SKM-1 (cell line): ENCODE measurements around the gene DECR2.
"Not testable (repeated sequence)": the region's sequence is repeated elsewhere in the genome, so short reads cannot be mapped to it uniquely, and the experiment has no call there.

Source experiments
- DNase-seq: peaks from one replicate; lab custom pipeline; 2025; ENCODE audit not compliant: unreplicated experiment; lab: John Stamatoyannopoulos, UW

The DECR2 gene

DNA sequence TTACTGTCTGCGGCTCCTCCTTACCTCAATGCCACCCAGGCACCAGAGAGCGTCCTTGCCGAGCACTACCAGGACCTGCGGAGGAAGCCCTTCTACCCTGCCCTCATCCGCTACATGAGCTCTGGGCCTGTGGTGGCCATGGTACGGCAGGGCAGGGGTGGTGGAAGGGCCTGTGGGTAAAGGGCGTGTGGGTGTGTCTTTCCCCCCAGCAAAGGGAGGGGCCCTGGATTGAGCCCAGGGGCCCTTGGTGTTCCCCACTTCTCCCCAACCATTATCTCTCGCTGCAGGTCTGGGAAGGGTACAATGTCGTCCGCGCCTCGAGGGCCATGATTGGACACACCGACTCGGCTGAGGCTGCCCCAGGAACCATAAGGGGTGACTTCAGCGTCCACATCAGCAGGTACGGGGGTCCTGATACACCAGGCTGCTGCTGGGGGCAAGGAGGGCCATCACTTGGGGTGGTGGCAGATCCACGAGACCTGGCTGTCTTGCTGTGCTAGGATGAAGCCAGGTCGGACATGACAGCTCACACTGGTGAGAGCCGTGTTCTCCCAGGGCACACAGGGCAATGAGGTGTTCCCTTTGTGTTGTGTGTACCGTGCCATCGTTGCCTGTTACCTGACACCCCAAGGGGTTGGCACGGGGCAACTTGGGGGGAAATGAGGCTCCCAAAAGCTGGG is 2.2 kb upstream of the DECR2 start:
- no peak for DNase-seq

DNA sequence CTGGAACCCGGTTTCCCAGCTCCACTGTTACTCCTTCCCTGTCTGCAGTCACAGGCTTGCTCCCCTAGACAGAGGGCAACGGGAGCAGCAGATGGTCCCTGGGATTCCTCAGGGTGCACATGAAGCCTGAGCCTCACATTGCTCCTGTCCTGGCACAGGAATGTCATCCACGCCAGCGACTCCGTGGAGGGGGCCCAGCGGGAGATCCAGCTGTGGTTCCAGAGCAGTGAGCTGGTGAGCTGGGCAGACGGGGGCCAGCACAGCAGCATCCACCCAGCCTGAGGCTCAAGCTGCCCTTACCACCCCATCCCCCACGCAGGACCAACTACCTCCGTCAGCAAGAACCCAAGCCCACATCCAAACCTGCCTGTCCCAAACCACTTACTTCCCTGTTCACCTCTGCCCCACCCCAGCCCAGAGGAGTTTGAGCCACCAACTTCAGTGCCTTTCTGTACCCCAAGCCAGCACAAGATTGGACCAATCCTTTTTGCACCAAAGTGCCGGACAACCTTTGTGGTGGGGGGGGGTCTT is 1.6 kb upstream of the DECR2 start:
- DNase-seq: no peak

DNA sequence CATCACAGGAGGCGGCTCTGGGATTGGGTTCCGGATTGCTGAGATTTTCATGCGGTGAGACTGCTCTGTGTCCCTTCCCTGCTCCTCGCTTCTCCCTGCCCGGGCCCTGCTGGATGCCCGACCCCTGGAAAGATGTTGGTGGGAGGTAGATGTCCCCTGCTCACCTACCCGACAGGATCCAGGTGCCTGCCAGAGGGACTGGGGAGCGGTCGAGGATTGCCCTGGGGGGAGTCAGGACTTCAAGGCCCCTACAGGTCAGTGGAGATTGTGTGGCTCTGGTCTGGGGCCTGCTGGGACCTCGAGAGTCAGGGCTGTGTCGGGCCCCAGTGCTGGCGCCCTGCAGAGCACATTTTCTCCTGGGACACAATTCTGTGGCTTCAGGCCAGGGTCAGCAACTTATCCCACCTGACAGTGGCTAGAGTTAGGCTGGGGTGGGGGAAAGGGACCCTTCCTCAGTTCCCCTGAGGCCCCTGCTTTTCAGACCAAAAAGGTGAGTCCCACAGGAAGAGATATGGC is 3.3 kb downstream of the DECR2 start:
- DNase-seq: no peak

DNA sequence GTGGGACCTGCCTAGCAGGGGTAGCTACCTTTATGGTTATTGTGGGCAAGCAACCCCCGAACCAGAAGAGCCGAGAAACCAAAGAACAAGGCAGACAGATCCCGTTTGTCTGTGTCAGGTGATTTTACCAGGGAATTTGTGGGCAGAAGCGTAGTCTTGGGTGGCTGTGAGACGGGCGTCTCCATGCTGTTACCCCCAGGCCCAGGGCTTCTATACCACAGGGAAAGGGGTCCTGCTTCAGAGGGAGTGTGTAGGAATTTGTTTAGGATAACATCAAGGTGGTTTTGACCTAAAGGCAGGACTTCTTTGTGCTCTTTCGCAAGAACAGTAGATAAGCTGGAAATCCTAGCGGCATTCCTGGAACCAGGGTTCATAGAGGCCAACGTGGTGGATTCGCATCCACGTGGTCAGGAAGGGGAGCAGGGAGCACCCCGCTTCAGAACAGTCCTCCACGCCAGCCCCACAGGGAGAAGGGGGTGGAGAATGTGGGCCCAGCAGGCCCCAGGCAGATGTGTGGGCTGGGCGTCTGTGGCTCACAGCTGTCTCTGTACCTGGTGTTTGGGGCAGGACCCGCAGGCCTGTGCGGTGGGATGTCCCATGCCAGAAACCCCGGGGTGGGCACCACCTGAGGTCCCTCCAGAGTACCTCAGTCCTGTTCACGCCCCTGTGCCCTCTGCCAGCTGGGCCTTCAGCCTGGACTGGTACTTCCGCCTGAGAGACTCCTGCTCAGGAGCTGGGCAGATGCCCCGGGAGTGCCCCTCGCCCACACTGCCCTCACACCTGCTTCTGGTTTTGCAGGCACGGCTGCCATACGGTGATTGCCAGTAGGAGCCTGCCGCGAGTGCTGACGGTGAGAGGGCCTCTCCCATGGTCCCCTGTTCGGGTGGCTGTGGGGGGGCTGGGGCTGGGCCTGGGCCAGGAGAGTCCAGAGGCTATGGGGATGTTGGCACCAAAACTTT is 4.1 kb downstream of the DECR2 start:
- DNase-seq: no peak

DNA sequence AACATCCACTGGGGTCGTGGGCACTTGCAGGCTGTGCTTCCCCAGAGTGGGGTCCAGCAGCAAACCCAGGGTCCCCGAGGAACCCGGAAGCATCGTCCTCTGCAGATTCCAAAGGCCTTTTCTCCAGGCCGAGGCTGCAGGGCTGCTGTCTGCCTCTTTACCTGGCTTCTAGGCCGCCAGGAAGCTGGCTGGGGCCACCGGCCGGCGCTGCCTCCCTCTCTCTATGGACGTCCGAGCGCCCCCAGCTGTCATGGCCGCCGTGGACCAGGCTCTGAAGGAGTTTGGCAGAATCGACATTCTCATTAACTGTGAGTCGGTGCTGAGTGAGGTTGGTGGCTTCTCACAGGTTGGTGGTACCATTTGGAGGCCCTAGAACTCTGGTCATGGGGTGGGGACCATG is 5.6 kb downstream of the DECR2 start:
- DNase-seq: no peak

DNA sequence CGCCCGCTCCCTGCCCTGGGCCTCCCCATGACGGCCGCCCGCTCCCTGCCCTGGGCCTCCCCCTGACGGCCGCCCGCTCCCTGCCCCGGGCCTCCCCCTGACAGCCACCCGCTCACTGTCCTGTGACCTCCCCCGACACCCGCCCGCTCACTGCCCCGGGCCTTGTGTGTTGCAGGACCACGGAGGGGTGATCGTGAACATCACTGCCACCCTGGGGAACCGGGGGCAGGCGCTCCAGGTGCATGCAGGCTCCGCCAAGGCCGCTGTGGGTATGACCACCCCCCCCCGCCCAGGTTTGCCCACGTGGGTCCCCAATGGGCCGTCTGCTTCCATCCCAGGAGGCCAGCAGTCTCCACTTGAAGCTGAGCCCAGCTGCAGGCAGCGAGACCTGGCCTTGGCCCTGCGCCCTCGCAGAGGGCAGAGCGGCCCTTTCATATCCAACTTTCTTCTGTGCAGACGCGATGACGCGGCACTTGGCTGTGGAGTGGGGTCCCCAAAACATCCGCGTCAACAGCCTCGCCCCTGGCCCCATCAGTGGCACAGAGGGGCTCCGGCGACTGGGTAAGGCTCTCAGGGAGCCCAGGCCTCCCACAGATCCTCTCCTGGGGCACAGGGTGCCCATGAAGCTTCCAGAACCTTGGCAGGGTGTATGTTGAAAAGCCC is 9.0 kb downstream of the DECR2 start:
- no peak for DNase-seq

DNA sequence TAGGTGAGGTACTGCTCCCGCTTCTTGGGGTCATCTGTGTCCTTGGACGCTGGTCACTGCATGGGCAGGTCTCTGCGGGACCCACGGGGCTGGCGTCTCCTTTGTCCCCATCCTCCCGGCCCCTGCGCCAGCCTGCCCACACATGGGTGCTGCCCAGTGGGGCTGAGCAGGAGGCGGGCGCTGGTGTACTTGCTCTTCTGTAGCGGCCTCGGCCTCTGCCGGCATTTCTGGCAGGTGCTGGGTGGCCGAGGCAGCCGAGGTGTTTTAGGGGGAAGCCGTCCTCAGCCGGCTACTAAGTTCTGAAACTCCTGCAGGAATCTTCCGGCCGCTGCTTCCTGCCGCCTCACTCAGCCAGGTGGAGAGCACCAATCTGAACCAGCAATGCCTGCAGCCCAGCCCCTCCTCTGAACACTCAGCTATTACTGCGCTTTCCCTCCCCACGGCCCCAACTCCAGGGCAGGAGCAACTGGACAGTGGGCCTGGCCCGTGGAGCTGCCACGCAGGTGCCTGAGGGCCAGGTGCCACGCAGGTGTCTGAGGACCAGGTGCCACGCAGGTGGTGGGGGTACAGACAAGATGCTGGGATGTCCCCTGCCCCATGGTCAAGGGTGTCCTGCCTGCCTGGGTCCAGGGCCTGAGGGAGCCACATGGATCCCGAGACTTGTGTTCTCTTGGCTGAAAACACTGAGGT is 10.0 kb downstream of the DECR2 start:
- DNase-seq: no peak

DNA sequence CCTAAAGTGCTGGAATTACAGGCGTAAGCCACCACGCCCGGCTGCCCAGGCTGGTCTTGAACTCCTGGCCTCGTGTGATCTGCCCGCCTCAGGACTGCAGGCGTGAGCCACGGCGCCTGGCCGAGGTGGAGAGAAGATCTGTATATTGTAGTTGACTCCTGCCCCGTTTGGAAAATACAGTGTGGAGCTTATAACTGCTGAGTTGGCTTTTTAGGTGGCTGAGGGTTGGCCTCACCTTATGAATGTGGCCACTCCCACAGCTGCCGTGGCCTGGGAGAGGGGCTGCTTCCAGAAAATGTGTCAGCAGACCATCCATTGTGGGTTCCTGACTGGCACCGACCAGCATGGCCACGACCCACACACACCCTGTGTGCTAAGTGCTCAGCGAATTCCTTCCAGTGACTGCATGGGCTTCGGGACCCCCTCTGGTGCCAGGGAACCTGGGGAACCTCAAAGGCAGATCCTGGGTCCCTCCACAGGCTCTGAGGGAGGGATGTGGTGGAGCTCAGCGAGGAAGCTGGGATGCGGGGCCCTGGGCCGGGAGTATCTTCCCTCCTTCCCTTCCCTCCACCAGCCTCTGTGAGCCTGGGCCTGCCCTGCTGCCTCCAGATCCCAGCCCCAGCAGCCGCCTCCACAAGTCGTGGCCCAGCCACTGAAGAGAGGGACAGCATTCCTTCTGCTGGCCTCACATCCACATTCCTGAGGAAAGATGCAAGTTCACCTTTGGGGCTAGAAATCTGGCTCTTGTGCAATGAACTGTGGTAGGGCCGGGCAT is 12.9 kb downstream of the DECR2 start:
- DNase-seq: no peak

DNA sequence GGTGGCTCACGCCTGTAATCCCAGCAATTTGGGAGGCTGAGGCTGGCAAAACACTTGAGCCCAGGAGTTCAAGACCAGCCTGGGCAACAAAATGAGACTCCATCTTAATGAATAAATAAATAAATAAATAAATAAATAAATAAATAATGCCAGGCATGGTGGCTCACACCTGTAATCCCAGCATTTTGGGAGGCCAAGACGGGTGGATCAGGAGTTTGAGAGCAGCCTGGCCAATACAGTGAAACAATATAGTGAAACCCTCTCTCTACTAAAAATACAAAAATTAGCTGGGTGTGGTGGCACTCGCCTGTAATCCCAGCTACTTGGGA is 13.4 kb downstream of the DECR2 start:
- not testable (repeated sequence) for DNase-seq

DNA sequence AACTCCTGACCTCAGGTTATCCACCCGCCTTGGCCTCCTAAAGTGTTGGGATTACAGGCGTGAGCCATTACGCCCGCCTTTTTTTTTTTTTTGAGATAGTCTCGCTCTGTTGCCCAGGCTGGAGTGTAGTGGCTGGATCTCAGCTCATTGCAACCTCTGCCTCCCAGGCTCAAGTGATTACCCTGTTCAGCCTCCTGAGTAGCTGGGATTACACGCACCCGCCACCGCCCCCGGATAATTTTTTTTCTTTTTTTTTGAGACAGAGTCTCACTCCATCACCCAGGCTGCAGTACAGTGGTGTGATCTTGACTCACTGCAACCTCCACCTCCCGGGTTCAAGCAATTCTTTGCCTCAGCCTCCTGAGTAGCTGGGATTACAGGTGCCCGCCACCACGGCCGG is 20.5 kb downstream of the DECR2 start:
- not testable (repeated sequence) for DNase-seq

DNA sequence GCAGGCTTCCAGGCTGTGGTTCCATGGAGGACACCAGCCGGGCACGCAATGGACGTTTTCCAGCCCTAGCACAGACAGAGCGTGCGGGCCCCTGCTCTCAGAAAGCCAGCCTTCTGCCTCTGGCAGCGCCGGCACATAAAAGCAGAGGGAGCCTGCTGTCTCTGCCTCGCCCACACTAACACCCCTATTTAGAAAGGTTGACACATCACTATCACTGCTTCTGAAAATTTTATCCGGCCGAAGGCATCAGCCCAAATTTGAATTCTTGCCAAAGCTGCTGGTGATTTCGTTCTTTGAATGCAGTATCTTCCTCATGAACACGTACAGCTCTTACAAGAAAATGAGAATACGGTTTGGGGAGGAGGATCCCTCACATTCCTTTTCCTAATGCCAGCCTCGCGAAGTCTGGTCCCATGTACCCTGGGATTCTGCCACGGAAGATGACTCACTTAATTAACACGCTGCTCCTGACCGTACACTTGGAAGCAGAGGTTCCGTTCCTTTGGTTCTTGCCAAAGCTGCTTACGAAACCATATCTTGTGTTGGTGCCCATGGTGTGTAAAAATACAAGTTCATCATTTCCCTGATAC is 22.4 kb downstream of the DECR2 start:
- no peak for DNase-seq

DNA sequence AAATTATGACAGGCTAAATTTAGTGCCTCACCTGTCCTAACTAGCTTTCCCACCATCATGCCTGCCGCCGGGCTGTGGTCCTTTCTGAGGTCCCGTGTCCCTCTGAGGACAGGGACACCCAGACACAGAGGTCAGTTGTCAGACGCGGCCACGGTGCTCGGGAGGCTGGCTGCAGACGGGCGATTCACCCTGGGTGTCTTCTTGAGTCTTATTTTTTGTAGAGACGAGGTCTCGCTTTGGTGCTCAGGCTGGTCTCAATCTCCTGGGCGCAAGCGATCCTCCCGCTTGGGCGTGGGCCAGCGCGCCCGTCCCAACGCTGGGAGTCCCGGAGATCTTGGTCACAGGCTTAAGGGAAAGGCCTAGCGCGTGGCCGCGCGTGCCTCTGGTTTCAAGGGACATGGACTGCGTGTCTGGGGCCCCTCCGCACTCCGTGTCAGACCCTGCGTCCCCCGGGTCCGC is 23.0 kb downstream of the DECR2 start:
- no peak for DNase-seq

DNA sequence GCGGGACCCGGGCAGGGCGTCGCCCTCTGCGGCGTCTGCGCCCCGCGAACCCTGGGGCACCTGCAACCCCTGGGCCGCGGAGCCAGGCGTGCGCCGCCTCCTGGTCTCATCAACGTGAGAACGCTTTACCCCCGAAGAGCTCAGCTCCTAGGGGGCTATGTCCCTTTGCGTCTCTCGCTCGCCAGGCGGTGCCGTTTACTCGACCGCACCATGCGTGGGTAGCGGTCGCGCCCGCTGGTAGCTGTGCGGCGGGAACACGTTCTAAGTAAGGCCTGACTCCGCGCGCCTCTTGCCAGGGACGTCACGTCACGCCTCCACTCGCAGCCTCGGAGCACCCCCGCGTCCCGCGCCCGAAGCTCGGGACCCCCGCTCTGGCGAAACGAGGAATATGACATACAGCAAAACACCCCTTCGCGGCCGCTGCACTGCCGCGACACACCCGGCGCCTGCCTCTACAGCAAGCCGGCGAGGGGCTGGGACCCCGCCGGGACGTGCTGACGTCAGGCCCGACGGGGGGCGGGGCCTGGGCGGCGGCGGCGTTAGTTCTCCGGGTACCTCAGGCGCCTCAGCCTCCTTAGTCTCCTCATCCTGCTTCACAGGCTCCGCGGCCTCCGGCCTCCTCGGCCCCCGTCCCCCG is 23.5 kb downstream of the DECR2 start, which contains the start of gene RAB11FIP3:
TSS of gene RAB11FIP3 (plus strand) at position 568 of the 637 bp plus-strand sequence. CDS start 358 bp downstream, outside the sequence.
- DNase-seq: peak; percentile 44

DNA sequence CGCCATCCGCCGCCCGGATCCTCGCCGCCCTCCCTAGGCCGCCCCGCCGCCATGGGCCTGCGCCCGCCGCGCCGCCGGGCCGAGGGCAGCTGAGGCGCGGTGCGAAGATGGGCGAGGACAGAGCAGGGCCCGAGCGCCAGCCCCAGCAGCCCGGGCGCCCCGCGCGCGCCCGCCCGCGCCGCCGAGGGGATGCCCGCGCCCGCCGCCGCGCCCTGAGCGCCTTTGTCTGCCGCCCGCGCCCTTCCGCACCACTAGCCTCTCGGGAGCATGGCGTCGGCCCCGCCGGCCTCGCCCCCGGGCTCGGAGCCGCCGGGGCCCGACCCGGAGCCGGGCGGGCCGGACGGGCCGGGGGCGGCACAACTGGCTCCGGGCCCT is 24.0 kb downstream of the DECR2 start:
- no peak for DNase-seq

DNA sequence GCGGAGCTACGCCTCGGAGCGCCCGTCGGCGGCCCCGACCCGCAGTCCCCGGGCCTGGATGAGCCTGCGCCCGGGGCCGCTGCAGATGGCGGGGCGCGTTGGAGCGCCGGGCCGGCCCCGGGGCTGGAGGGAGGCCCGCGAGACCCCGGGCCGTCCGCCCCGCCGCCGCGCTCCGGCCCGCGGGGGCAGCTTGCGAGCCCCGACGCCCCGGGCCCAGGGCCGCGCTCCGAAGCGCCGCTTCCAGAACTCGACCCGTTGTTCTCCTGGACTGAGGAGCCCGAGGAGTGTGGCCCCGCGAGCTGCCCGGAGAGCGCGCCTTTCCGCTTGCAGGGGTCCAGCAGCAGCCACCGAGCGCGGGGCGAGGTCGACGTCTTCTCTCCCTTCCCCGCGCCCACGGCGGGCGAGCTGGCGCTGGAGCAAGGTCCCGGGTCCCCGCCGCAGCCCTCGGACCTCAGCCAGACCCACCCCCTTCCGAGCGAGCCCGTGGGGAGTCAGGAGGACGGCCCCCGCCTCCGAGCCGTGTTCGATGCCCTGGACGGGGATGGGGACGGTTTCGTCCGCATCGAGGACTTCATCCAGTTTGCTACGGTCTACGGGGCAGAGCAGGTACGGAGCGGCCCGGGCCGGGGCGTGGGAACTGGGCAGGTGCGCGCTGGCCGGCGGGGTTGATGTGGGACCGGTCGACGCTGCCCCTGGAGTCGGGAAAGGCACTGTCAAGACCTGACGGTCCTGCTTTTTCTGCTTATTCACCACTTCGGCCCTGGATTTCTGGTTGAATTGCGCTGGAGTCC is 24.6 kb downstream of the DECR2 start:
- no peak for DNase-seq

DNA sequence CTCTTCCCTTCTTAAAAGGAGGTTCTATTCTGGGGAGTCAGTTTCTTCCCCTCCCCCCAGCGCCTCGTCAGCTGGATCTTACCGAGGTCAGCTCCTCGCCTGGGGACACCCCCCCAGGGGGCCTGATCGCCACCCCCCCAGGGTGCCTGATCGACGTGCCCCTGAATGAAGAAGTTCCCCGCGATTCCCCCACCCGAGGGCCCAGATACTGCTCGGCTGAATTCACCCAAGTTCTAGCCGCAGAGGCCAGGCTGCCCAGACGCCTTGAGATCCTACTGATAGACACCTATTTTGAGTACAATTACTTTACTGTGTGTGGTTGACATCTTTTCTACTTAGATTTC is 25.2 kb downstream of the DECR2 start:
- DNase-seq: no peak

DNA sequence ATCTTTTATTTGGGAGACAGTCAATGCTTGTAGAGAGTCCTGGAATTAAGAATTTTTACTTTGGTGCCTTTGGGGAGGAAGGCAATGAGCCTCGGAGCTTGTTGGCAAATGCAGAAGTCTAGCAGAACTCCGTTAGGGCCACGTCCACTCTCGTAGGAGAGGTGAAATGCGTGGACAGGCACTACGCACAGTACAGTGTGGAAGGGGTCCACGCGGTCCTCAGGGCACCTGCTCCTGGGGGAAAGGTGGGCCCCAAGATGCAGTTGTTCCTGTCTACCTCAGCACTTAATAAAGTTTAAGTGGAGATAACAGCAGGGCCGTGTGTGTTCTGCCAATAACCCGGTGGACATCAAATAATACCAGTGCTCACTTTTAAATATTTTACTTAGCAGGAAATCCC is 25.6 kb downstream of the DECR2 start:
- DNase-seq: no peak

DNA sequence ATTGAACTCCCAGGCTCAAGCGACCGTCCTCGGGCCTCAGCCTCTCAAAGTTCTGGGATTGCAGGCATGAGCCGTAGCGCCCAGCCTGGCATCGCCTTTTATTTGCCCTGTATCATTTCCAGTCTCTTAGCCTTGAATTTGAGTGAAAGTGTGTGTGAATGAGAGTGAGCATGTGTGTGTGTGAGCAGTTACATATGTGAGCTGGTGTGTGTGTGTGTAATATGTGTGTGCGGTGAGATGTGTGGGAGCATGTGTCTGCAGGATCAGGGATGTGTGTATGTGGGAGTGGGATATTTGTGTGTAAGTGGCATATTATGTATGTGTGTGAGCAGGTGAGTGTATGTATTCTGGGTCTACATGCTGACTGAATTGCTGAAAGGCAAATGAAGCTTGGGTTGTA is 29.2 kb downstream of the DECR2 start:
- DNase-seq: no peak
